Bone marrow (tissue), 2 donors: ENCODE data around the gene RIMS1.
"Not testable (repeated sequence)": the region's sequence is repeated elsewhere in the genome, so short reads cannot be mapped to it uniquely, and the experiment has no call there.

ENCODE experiments used
- DNase-seq, 2 donors: peaks; one replicate each; lab custom pipeline; 2025; lab: John Stamatoyannopoulos, UW

Gene RIMS1

GRCh38 chr6:71983131-71983530 is 96.8 kb downstream of the RIMS1 start:
- DNase-seq = no peak

GRCh38 chr6:71994705-71995271 is 108.4 kb downstream of the RIMS1 start:
- DNase-seq = no peak

- DNase-seq = no peak
Observed at GRCh38 chr6:71997341-71997740, 111.0 kb downstream of the RIMS1 start.

- no peak for DNase-seq
Observed at GRCh38 chr6:72002415-72002814, 116.1 kb downstream of the RIMS1 start.

GRCh38 chr6:72006591-72006990 is 120.2 kb downstream of the RIMS1 start:
- DNase-seq = not testable (repeated sequence)

- no peak for DNase-seq
Observed at GRCh38 chr6:72022830-72023229, 136.5 kb downstream of the RIMS1 start.

- DNase-seq = no peak
Observed at GRCh38 chr6:72031471-72031870, 145.1 kb downstream of the RIMS1 start.

- no peak for DNase-seq
Observed at GRCh38 chr6:72032086-72032485, 145.7 kb downstream of the RIMS1 start.

- DNase-seq = no peak
Observed at GRCh38 chr6:72035486-72035885, 149.1 kb downstream of the RIMS1 start.

GRCh38 chr6:72035966-72036365 is 149.6 kb downstream of the RIMS1 start:
- no peak for DNase-seq

- no peak for DNase-seq
Observed at GRCh38 chr6:72037006-72037405, 150.7 kb downstream of the RIMS1 start.

- DNase-seq = no peak
Observed at GRCh38 chr6:72040111-72040510, 153.8 kb downstream of the RIMS1 start.

- no peak for DNase-seq
Observed at GRCh38 chr6:72042088-72042487, 155.7 kb downstream of the RIMS1 start.

GRCh38 chr6:72048080-72048479 is 161.7 kb downstream of the RIMS1 start:
- no peak for DNase-seq

GRCh38 chr6:72049376-72049775 is 163.0 kb downstream of the RIMS1 start:
- no peak for DNase-seq

- no peak for DNase-seq
Observed at GRCh38 chr6:72061286-72061685, 174.9 kb downstream of the RIMS1 start.

- DNase-seq = no peak
Observed at GRCh38 chr6:72064399-72064975, 178.1 kb downstream of the RIMS1 start.

GRCh38 chr6:72078096-72078495 is 191.7 kb downstream of the RIMS1 start:
- no peak for DNase-seq

- DNase-seq = no peak
Observed at GRCh38 chr6:72080260-72080941, 194.1 kb downstream of the RIMS1 start.

GRCh38 chr6:72081871-72082270 is 195.5 kb downstream of the RIMS1 start:
- DNase-seq = no peak

- DNase-seq = no peak
Observed at GRCh38 chr6:72083976-72084375, 197.6 kb downstream of the RIMS1 start.

- DNase-seq = no peak
Observed at GRCh38 chr6:72084992-72085569, 198.7 kb downstream of the RIMS1 start.

GRCh38 chr6:72094506-72094905 is 208.2 kb downstream of the RIMS1 start:
- no peak for DNase-seq
